CD4-positive, alpha-beta T cell (primary cell): ENCODE measurements around the gene SCNM1. TPM values are rescaled to one million over a fixed set of nuclear protein-coding genes. Genes with fewer than 3 reads are reported as not detected.
"Not testable (repeated sequence)": the region's sequence is repeated elsewhere in the genome, so short reads cannot be mapped to it uniquely, and the experiment has no call there.

Experiments
- ATAC-seq: fragments of 200-7000 bp; cut with Tn5 transposase; one replicate; pipeline ENCODE4 v1.10.0; 2022; ENCODE audit warnings: mild to moderate bottlenecking; ENCODE audit not compliant: poor library complexity
- CTCF ChIA-PET: fragments of 350-600 bp; sonication (Branson Sonifier 250); formaldehyde crosslinking; loops from one replicate; lab custom pipeline; 2021; ENCODE audit warnings: antibody characterized with exemption, inconsistent platforms; lab: Charles Lee
- POLR2A ChIA-PET: fragments of 350-600 bp; sonication (Branson Sonifier 250); formaldehyde crosslinking; loops from one replicate; lab custom pipeline; 2021; ENCODE audit warnings: antibody characterized with exemption, inconsistent platforms; lab: Charles Lee
- DNase-seq, 14 experiments: peaks; one replicate each; pipeline ENCODE4 v3.0.0-alpha.2; 2013 to 2020; ENCODE audit warnings: mixed read lengths in 2 of 14
- H3K27ac ChIP-seq, 2 donors: one replicate each; pipeline versions ENCODE4 v1.5.1 to v1.7.0; 2013; ENCODE audit warnings: low read length in 2 of 2, low read depth in 1 of 2, mild to moderate bottlenecking in 1 of 2
- H3K27me3 ChIP-seq, 2 experiments: 1 replicate in 1 of 2; 2 replicates in 1 of 2; pipeline versions ENCODE4 v1.6.1 to v1.7.0; 2013; ENCODE audit warnings: low read length in 2 of 2, control low read depth in 1 of 2, mild to moderate bottlenecking in 1 of 2, moderate library complexity in 1 of 2; ENCODE audit not compliant: insufficient read depth in 2 of 2, control insufficient read depth in 1 of 2
- H3K36me3 ChIP-seq: one replicate; pipeline ENCODE4 v1.6.1; 2013; ENCODE audit warnings: low read length, control low read depth; ENCODE audit not compliant: insufficient read depth
- H3K4me1 ChIP-seq: one replicate; pipeline ENCODE4 v1.6.1; 2013; ENCODE audit warnings: low read length, control low read depth; ENCODE audit not compliant: insufficient read depth
- H3K4me3 ChIP-seq: one replicate; pipeline ENCODE4 v1.5.1; 2013; ENCODE audit warnings: mild to moderate bottlenecking, low read length, moderate library complexity
- H3K9me3 ChIP-seq, 2 experiments: 1 replicate in 1 of 2; 2 replicates in 1 of 2; pipeline versions ENCODE4 v1.6.1 to v1.7.0; 2013; ENCODE audit warnings: low read length in 2 of 2, mild to moderate bottlenecking in 2 of 2, control low read depth in 1 of 2, moderate library complexity in 1 of 2; ENCODE audit not compliant: control insufficient read depth in 1 of 2, insufficient read depth in 1 of 2
- H3K27ac Mint-ChIP-seq: one replicate; pipeline ENCODE4 v1.8.0; 2020; ENCODE audit warnings: mixed read lengths
- H3K27me3 Mint-ChIP-seq: one replicate; pipeline ENCODE4 v1.8.0; 2021; ENCODE audit warnings: mixed read lengths
- H3K36me3 Mint-ChIP-seq: one replicate; pipeline ENCODE4 v1.8.0; 2021; ENCODE audit warnings: low read depth, mixed read lengths
- H3K4me1 Mint-ChIP-seq: one replicate; pipeline ENCODE4 v1.8.0; 2021; ENCODE audit warnings: low read depth, mixed read lengths
- H3K4me3 Mint-ChIP-seq: one replicate; pipeline ENCODE4 v1.8.0; 2020; ENCODE audit warnings: mild to moderate bottlenecking, mixed read lengths
- H3K9me3 Mint-ChIP-seq: one replicate; pipeline ENCODE4 v1.8.0; 2020; ENCODE audit warnings: mixed read lengths
- CTCF ChIP-seq: fragments of 200-600 bp; IDR thresholded peaks from one replicate; pipeline ENCODE4 v1.8.0; 2022; ENCODE audit warnings: antibody characterized with exemption, mild to moderate bottlenecking
- intact Hi-C, 2 experiments: fragments of 100-400 bp; cut with DNase I in 1 of 2; cut with micrococcal nuclease in 1 of 2; formaldehyde crosslinking; loops; one replicate each; pipeline versions ENCODE4 v1.15.1 to v1.9.0; 2023 to 2025; cut with DNase I, micrococcal nuclease
- total RNA-seq, 174 experiments: library from RNA in 2 of 174; stranded (reverse) in 2 of 174; gene quantifications; one replicate each; pipeline ENCODE4 v1.2.3 and lab custom pipeline; 2021 to 2026

The SCNM1 gene
- total RNA-seq, 2 experiments from 2014 or later, result 35.2 to 35.7 TPM

- H3K27me3 ChIP-seq, result no peaks in the 10 kb centered on the region
- Mint-ChIP-seq H3K9me3 (no peaks in the 10 kb centered on the region), H3K4me1 (peaks cover 24% of the 10 kb centered on the region), H3K36me3 (peaks cover 75% of the 10 kb centered on the region), H3K27me3 (no peaks in the 10 kb centered on the region), H3K27ac (no peak overlapping the region), H3K4me3 (no peak overlapping the region)
- intact Hi-C loops, result no loop called here
- TF ChIP-seq CTCF, result no peak
- no peak for DNase-seq
- H3K9me3 ChIP-seq, result no peaks in the 10 kb centered on the region
- no peak for ATAC-seq
- H3K4me1 ChIP-seq, result peaks cover 14% of the 10 kb centered on the region
- no peak overlapping the region for H3K27ac ChIP-seq
- no peak overlapping the region for H3K4me3 ChIP-seq
- H3K36me3 ChIP-seq, result peaks cover 57% of the 10 kb centered on the region
- CTCF ChIA-PET, result interaction anchor here (0.7 kb wide), 1 partner anchor 96 kb away, joined by 3 read pairs; no protein-coding TSS in a partner anchor
- POLR2A ChIA-PET, result no interaction called here
Observed at GRCh38 chr1:151184211-151184610, 18.3 kb downstream of the SCNM1 start.

GRCh38 chr1:151187205-151187604 lies 21.3 kb downstream of the SCNM1 start:
- no peaks in the 10 kb centered on the region for H3K27me3 Mint-ChIP-seq
- Histone ChIP-seq H3K9me3 (no peaks in the 10 kb centered on the region), H3K27me3 (no peaks in the 10 kb centered on the region), H3K4me3 (no peak overlapping the region), H3K36me3 (peaks cover 39% of the 10 kb centered on the region), H3K27ac (no peak overlapping the region), H3K4me1 (peaks cover 24% of the 10 kb centered on the region)
- ATAC-seq (no peak), DNase-seq (no peak)
- intact Hi-C loops, result no loop called here
- H3K4me1 Mint-ChIP-seq, result peaks cover 42% of the 10 kb centered on the region
- ChIA-PET CTCF (no interaction called here), POLR2A (no interaction called here)
- peaks cover 55% of the 10 kb centered on the region for H3K36me3 Mint-ChIP-seq
- peak overlapping the region; percentile 42 for H3K4me3 Mint-ChIP-seq
- H3K27ac Mint-ChIP-seq, result no peak overlapping the region
- TF ChIP-seq CTCF, result no peak
- H3K9me3 Mint-ChIP-seq, result no peaks in the 10 kb centered on the region

GRCh38 chr1:151188667-151189066 lies 22.7 kb downstream of the SCNM1 start:
- H3K9me3 Mint-ChIP-seq, DNase-seq, intact Hi-C loops, H3K27ac ChIP-seq, H3K9me3 ChIP-seq, H3K27me3 ChIP-seq, H3K27me3 Mint-ChIP-seq, ATAC-seq: not testable (repeated sequence)
- Mint-ChIP-seq H3K4me3 (peak overlapping the region; percentile 97), H3K4me1 (peaks cover 42% of the 10 kb centered on the region), H3K27ac (peak overlapping the region; percentile 90), H3K36me3 (peaks cover 42% of the 10 kb centered on the region)
- CTCF ChIA-PET, result interaction anchor here (1.4 kb wide), 1 partner anchor 152 kb away, joined by 4 read pairs; no protein-coding TSS in a partner anchor
- POLR2A ChIA-PET, result interaction anchor here (1.1 kb wide), 1 partner anchor 13 kb away, joined by 3 read pairs; no protein-coding TSS in a partner anchor
- Histone ChIP-seq H3K4me1 (peaks cover 24% of the 10 kb centered on the region), H3K36me3 (peaks cover 27% of the 10 kb centered on the region), H3K4me3 (peak overlapping the region; percentile 75)
